ENCODE data around the gene SLC24A1. TPM values are rescaled to one million over a fixed set of nuclear protein-coding genes. Genes with fewer than 3 reads are reported as not detected.

Gene SLC24A1
- total RNA-seq (2022; extraction: Qiagen RNA extraction), result 2.9 to 5.2 TPM (median 4.9 TPM) in 5 replicates

GRCh38 chr15:65621638-65622037 lies at the start of gene SLC24A1:
SLC24A1 (plus strand) TSS chr15:65621938; CDS start chr15:65624081, 2,143 bp downstream.

GRCh38 chr15:65610871-65611718 lies 10.6 kb upstream of the SLC24A1 start, which contains the start of gene INTS14:
INTS14 (minus strand) TSS chr15:65611131; CDS start chr15:65607380, 3,751 bp downstream.

Other genes starting within 250 kb of the SLC24A1 start
- 0.07 to 0.18 TPM (median 0.09 TPM) in 5 replicates for gene IGDCC3, start 243.9 kb upstream of the SLC24A1 start, total RNA-seq (2022; extraction: Qiagen RNA extraction)
- 1.8 to 2.7 TPM (median 2.2 TPM) in 5 replicates for gene IGDCC4, start 199.0 kb upstream of the SLC24A1 start, total RNA-seq (2022; extraction: Qiagen RNA extraction)
- 20.0 to 32.0 TPM (median 27.6 TPM) in 5 replicates for gene DPP8, start 104.2 kb upstream of the SLC24A1 start, total RNA-seq (2022; extraction: Qiagen RNA extraction)
- 123 to 154 TPM (median 140 TPM) in 5 replicates for gene HACD3, start 91.5 kb upstream of the SLC24A1 start, total RNA-seq (2022; extraction: Qiagen RNA extraction)
- 41.3 to 55.9 TPM (median 43.0 TPM) in 5 replicates for gene INTS14, start 10.8 kb upstream of the SLC24A1 start, total RNA-seq (2022; extraction: Qiagen RNA extraction)
- 5.1 to 7.5 TPM (median 5.6 TPM) in 5 replicates for gene DENND4A, start 170.4 kb downstream of the SLC24A1 start, total RNA-seq (2022; extraction: Qiagen RNA extraction)
- 257 to 349 TPM (median 293 TPM) in 5 replicates for gene RAB11A, start 247.6 kb downstream of the SLC24A1 start, total RNA-seq (2022; extraction: Qiagen RNA extraction)

Measured in A549 treated with Hydrocortisone at 1 μM for 4 hours (cell line).